AG08395 (cell line): ENCODE data around the gene GJB5.
"Not testable (repeated sequence)": the region's sequence is repeated elsewhere in the genome, so short reads cannot be mapped to it uniquely, and the experiment has no call there.

Experiments
- DNase-seq: peaks from one replicate; pipeline ENCODE4 v3.0.0; 2012; ENCODE audit warnings: mixed read lengths, low spot score

The GJB5 gene

GRCh38 chr1:34754964-34755637 lies at the start of gene GJB5:
GJB5 (plus strand) TSS chr1:34755047; CDS start chr1:34757331, 2,284 bp downstream.
- DNase-seq, result no peak

- DNase-seq, result no peak
Observed at GRCh38 chr1:34705077-34705476, 49.8 kb upstream of the GJB5 start.

DNA sequence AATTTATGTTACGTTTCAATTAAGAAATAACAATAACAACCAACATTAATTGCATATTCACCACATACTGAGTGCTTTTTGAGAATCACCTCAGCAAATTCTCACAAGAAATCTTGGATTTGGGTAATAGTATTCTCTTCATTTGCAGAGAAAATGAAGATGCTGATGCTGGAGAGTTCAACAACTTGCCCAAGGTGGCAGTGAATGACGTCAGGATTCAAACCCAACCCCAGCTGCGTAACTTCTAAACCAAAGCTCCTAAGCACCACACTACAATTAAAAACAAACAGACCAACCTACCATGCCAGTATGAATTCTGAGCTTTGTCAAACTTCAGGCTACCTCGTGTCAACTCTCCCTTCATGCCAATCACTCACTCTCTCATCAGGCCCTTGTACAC lies 46.7 kb upstream of the GJB5 start:
- DNase-seq, result no peak

- peak; percentile 18 for DNase-seq
Observed at GRCh38 chr1:34709547-34709946, 45.3 kb upstream of the GJB5 start.

GRCh38 chr1:34710812-34711211 lies 44.0 kb upstream of the GJB5 start:
- DNase-seq, result no peak

GRCh38 chr1:34711485-34711884 lies 43.4 kb upstream of the GJB5 start:
- no peak for DNase-seq

GRCh38 chr1:34712007-34712688 lies 42.7 kb upstream of the GJB5 start:
- no peak for DNase-seq

DNA sequence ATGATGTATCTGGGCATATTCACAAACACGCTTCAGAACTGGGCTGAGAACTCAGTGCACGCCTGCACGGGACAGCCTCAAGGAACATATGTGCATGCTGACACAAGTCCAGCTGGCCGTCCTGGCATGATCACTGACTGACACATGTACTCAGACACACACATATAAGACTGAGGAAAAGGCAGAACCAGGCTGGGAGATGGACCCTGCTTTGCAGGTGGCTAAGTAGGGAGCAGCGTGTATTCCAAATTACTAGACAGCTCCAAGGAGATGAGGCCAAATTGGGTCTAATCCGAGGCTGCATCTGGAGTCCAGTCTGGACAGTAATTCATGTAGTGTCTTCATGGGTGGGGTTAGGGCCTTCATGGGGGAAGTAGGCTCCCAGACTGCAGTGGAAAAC lies 41.4 kb upstream of the GJB5 start:
- DNase-seq, result no peak

GRCh38 chr1:34714386-34714785 lies 40.5 kb upstream of the GJB5 start:
- no peak for DNase-seq

- no peak for DNase-seq
Observed at GRCh38 chr1:34715139-34715538, 39.7 kb upstream of the GJB5 start.

DNA sequence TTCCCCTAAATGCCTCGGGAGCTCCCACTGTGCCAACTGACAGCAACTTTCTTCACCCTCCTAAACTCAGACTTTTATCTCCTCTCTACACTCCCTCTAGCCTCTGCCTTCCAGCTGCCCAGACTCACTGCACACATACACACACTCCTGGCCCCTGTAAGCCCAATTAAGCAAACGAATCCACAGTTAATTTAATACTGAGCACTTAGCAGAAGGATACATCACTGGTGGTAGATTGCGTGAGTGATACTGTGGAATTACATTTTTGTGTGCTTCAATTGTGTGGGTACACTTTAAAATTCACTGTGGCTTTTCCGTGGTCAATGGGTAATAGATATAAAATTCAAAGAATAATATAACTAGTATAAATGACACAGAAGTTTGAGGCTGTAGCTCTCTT lies 33.6 kb upstream of the GJB5 start:
- no peak for DNase-seq

GRCh38 chr1:34721646-34722355 lies 33.0 kb upstream of the GJB5 start:
- DNase-seq, result no peak

DNA sequence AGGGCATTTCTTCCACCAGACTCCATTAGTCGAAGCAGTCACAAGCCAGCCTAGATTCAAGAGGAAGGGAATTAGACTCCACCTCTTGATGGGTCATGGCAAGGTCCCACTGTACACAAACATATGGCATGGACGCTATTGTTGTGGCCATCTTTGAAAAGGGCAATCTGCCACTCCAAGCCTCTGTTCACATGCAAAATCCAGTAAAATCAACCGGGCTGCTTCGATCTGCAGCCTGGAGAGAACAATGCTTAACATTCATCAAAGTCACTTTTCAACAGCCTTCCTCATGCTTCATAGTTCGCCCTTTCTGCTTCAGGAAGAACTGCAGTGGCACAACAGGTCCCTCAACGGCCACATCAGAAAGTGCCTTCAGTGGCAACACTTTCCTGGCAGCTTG lies 28.0 kb upstream of the GJB5 start:
- DNase-seq, result no peak

DNA sequence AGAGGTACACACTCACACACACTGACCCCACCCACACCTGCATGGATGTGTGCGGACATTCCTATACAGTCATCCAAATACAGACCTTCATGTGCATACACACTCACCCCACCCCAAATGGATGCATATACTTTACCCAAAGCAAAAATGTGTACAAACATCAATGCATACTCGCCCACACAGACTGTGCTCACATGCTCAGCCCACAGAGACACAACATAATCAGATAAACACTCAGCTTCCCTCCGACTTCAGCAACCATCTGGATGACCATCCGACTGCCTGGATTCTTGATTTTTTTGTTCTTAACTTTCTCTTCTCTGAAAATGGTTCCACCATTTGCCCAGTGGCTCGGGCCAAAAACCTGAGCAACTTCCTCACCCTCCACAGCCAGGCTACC lies 24.4 kb upstream of the GJB5 start:
- DNase-seq, result no peak

DNA sequence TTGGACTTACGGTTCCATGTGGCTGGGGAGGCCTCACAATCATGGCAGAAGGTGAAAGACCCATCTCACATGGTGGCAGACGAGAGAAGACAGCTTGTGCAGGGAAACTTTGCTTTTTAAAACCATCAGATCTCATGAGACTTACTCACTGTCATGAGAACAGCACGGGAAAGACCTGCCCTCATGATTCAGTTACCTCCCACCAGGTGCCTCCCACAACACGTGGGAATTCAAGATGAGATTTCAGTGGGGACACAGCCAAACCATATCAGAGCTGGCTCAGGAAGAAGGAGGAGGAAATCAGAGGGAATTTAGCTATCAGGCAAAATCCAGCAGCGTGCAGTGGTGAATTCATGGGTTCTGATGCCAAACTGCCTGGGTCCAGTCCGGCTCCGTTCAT lies 22.0 kb upstream of the GJB5 start:
- DNase-seq, result not testable (repeated sequence)

- no peak for DNase-seq
Observed at GRCh38 chr1:34736692-34737091, 18.2 kb upstream of the GJB5 start.

GRCh38 chr1:34737236-34737635 lies 17.6 kb upstream of the GJB5 start:
- DNase-seq, result not testable (repeated sequence)

- DNase-seq, result no peak
Observed at GRCh38 chr1:34739613-34740012, 15.2 kb upstream of the GJB5 start.

- no peak for DNase-seq
Observed at GRCh38 chr1:34740161-34740868, 14.5 kb upstream of the GJB5 start.

DNA sequence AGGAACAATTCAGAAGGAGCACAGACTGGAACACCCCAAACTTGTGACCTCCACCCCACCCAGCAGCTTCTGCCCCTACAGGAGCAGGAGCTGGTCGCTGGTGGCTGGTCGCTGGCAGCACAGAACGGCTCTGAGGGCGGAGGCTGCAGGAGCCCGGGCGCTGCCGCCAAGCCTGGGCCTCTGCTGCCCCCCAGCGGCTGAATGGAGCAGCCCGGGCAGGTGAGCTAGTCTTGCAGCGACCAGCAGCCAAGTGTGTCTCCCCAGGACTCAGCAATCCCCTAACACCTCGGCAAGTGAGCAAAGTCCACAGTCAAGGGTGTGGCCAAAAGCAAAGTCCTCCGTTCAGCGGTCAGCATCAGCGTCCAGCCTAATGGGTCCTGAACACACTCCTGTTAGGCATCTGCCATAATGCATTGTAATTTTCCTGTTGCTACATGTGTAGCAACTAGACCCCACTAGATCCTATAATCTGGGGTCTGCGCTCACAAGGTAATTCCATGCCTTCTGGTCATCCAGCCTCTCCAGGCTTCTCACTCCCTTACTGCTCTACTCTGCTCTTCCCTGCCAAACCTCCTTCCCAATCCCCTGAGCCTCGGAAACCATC lies 12.1 kb upstream of the GJB5 start:
- peak; percentile 90 for DNase-seq

- DNase-seq, result no peak
Observed at GRCh38 chr1:34743775-34744174, 11.1 kb upstream of the GJB5 start.

GRCh38 chr1:34744851-34745250 lies 10.0 kb upstream of the GJB5 start:
- no peak for DNase-seq
